ENCODE data around the gene CRYZL1. TPM values are rescaled to one million over a fixed set of nuclear protein-coding genes. Genes with fewer than 3 reads are reported as not detected.

Gene CRYZL1
- total RNA-seq, 1 donor from 2014 or later: 24.9 TPM

DNA sequence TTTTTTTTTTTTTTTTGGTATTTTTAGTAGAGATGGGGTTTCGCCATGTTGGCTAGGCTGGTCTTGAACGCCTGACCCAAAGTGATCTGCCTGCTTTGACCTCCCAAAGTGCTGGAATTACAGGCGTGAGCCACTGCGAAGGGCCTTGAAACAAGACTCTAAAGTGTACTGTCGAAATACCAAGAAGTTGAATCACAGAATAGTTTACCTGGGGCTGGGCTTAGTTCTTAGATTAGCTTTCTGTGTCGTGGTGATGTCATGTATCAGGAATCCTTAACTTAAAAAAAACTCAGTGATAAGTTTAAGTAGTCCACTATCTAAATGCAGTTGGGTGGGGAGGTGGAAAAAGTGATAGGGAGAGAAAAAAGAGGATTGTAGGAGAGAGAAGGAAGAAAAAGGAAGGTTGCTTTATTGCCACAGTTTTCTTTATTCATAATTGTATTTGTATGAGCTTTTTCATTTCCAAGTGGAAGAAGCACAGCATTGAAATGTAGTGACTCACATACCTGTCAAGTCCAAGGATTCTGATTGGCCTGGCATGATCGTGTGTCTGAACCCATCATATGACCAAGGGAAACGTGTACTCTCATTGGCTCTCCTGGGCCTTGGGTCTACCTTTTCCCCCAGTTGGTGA is 14.2 kb upstream of the CRYZL1 start:
- H3K36me3 ChIP-seq: no peaks in the 10 kb centered on the region
- TF ChIP-seq, protein P1, sequence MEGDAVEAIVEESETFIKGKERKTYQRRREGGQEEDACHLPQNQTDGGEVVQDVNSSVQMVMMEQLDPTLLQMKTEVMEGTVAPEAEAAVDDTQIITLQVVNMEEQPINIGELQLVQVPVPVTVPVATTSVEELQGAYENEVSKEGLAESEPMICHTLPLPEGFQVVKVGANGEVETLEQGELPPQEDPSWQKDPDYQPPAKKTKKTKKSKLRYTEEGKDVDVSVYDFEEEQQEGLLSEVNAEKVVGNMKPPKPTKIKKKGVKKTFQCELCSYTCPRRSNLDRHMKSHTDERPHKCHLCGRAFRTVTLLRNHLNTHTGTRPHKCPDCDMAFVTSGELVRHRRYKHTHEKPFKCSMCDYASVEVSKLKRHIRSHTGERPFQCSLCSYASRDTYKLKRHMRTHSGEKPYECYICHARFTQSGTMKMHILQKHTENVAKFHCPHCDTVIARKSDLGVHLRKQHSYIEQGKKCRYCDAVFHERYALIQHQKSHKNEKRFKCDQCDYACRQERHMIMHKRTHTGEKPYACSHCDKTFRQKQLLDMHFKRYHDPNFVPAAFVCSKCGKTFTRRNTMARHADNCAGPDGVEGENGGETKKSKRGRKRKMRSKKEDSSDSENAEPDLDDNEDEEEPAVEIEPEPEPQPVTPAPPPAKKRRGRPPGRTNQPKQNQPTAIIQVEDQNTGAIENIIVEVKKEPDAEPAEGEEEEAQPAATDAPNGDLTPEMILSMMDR (IDR thresholded peaks at IDR 0.05; ENCODE audit: borderline replicate concordance): no peak
- DNase-seq: no peak
- intact Hi-C loops (cut with micrococcal nuclease): no loop called here
- peaks cover 66% of the 10 kb centered on the region for H3K4me1 ChIP-seq
- no peak overlapping the region for H3K27ac ChIP-seq (replicated peaks)
- H3K27me3 ChIP-seq (ENCODE audit: low read depth): no peaks in the 10 kb centered on the region
- no peaks in the 10 kb centered on the region for H3K9me3 ChIP-seq (replicated peaks)
- no peak overlapping the region for H3K4me3 ChIP-seq

DNA sequence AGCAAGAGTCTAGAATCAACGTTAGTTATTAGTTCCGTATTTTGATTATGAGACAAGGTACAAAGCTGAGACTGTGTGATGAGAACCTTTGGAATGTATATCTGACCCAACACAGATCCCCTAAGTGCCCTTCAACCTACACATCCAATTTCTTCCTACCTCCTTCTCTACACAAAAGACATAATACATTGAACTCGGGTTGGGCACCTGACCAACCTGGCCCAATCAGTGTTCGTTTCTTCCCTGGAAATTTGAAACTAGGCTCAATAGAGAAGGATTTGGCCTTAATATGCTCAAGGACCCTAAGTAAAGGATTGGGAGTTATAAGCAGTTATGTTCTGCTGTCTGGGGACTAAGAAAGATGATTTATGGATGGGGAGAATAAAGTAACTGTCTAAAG is 12.9 kb upstream of the CRYZL1 start:
- Histone ChIP-seq H3K4me1 (peaks cover 69% of the 10 kb centered on the region), H3K4me3 (no peak overlapping the region), H3K9me3 (replicated peaks) (no peaks in the 10 kb centered on the region), H3K36me3 (no peaks in the 10 kb centered on the region), H3K27me3 (ENCODE audit: low read depth) (no peaks in the 10 kb centered on the region), H3K27ac (replicated peaks) (no peak overlapping the region)
- no peak for DNase-seq
- TF ChIP-seq, protein P1 (IDR thresholded peaks at IDR 0.05; ENCODE audit: borderline replicate concordance): no peak
- intact Hi-C loops (cut with micrococcal nuclease): no loop called here

- Histone ChIP-seq H3K27me3 (ENCODE audit: low read depth) (no peaks in the 10 kb centered on the region), H3K27ac (replicated peaks) (no peak overlapping the region), H3K9me3 (replicated peaks) (no peaks in the 10 kb centered on the region), H3K36me3 (no peaks in the 10 kb centered on the region), H3K4me3 (no peak overlapping the region), H3K4me1 (peaks cover 52% of the 10 kb centered on the region)
- TF ChIP-seq, protein P1 (IDR thresholded peaks at IDR 0.05; ENCODE audit: borderline replicate concordance): no peak
- DNase-seq: no peak
- intact Hi-C loops (cut with micrococcal nuclease): no loop called here
Measured at GRCh38 chr21:33651965-33652680, 10.6 kb upstream of the CRYZL1 start.

DNA sequence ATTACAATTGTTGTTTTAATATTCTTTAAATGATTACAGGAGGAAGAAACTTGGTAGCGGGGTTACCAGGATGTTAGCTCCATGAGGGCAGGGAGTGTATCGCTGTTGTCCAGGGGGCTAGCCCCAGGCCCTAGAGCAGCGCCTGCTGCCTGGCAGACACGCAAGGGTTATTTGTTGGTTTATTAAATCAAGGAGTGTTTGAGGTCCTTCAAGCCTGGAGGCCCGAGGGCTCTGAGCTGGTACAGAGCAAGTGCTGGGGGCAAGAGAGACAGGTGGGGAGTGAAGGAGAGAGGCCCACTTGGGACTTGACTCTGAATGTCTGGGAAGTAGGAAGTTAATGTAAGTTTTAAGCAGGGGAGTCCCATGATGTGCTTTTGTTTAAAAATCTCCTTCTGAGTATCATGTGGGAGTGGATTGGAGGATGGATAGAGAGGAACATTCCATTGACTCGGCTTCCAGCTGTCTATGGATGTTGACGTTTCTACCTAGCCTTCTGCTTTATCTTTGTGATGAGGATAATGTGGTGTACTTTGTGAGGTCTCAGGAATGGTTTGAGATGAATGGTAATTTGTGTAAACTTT is 9.5 kb upstream of the CRYZL1 start:
- intact Hi-C loops (cut with micrococcal nuclease): no loop called here
- H3K27ac ChIP-seq (replicated peaks): no peak overlapping the region
- H3K27me3 ChIP-seq (ENCODE audit: low read depth): no peaks in the 10 kb centered on the region
- no peak for DNase-seq
- no peaks in the 10 kb centered on the region for H3K9me3 ChIP-seq (replicated peaks)
- peaks cover 42% of the 10 kb centered on the region for H3K4me1 ChIP-seq
- TF ChIP-seq, protein P1 (IDR thresholded peaks at IDR 0.05; ENCODE audit: borderline replicate concordance): no peak
- H3K4me3 ChIP-seq: no peak overlapping the region
- no peaks in the 10 kb centered on the region for H3K36me3 ChIP-seq

- Histone ChIP-seq H3K36me3 (no peaks in the 10 kb centered on the region), H3K4me3 (no peak overlapping the region), H3K9me3 (replicated peaks) (no peaks in the 10 kb centered on the region), H3K4me1 (peaks cover 42% of the 10 kb centered on the region), H3K27ac (replicated peaks) (no peak overlapping the region), H3K27me3 (ENCODE audit: low read depth) (no peaks in the 10 kb centered on the region)
- intact Hi-C loops (cut with micrococcal nuclease): no loop called here
- TF ChIP-seq, protein P1 (IDR thresholded peaks at IDR 0.05; ENCODE audit: borderline replicate concordance): no peak
- no peak for DNase-seq
Measured at GRCh38 chr21:33650230-33650629, 8.7 kb upstream of the CRYZL1 start.
